Measurements from ENCODE around the gene ZNF319.
"Not testable (repeated sequence)": the region's sequence is repeated elsewhere in the genome, so short reads cannot be mapped to it uniquely, and the experiment has no call there.

The ZNF319 gene

DNA sequence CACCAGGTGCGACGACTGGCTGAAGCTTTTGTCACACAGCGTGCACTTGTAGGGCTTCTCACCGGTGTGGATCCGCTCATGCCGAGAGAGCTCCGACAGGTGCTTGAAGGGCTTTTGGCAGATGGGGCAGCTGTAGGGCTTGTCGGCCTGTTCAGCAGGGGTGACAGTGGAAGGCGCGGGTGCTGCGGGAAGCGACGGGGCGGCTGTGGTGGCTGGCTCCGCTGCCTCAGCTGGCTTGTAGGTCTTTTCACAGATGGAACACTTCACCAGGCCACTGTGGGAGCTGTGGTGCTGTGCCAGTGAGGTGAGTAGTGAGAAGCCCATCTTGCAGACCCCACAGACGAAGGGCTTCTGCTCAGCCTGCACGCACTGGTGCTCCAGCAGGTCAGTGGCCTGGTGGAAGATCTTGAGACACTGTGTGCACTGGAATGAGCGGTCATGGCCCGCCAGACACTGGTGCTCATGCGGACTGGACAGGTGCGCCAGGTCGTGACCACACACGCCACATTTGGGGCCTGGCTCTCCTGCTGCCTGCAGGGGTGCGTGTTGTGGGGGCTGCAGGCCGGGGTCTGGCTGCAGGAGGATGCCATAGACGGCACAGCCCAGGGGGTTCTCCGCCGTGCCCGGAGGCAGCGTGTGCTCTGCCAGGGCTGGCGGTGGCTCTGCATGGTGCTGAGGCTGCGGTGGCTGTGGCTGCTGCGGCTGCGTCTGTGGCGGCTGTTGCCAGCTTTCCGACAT lies 2.8 kb downstream of the ZNF319 start:
- DNase-seq (ENCODE audit: low read depth): no peak

DNA sequence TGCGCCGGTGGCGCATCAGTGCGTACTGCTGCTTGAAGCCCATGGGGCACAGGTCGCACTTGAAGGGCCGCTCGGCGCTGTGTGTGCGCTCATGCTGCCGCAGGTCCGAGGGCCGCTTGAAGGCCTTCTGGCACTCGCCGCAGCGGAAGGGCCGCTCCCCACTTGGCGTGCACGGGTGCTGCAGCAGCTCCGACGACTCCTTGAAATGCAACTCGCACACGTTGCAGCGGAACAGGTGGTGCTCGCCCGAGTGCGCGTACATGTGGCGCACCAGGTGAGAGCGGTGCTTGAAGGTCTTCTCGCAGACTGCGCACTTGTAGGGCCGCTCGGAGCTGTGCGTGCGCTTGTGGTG lies 3.3 kb downstream of the ZNF319 start:
- no peak for DNase-seq (ENCODE audit: low read depth)

DNA sequence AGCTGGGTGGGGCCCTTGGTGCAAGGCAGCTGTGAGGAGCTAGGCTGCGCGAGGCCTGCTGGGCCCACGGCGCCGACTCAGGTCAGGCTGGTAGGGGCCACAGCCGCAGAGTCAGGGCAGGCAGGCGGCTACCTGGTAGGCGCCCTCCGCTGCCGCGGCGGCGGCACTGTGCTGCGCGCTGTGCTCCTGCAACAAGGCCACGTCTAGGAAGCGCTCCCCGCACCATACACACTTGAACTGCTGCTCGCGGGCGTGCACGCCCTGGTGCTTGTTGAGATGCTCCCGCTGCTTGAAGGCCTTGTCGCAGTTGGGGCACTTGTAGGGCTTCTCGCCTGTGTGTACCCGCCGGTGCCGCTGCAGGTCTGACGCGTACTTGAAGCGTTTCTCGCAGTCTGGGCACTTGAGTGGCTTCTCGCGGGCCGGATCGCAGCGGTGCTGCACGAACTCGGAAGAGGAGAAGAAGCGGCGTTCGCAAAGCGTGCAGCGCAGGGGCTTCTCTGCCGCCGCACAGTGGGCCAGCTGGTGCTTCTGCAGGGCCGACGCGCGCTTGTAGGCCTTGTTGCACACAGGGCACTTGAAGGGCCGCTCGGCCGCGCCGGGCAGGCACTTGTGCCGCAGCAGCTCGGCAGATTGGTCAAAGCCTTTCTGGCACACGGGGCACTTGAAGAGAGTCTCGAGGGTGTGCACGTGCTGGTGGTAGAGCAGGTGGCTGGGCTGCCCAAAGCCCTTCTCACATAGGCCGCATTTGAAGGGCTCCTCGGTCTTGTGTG lies 3.9 kb downstream of the ZNF319 start:
- no peak for DNase-seq (ENCODE audit: low read depth)

DNA sequence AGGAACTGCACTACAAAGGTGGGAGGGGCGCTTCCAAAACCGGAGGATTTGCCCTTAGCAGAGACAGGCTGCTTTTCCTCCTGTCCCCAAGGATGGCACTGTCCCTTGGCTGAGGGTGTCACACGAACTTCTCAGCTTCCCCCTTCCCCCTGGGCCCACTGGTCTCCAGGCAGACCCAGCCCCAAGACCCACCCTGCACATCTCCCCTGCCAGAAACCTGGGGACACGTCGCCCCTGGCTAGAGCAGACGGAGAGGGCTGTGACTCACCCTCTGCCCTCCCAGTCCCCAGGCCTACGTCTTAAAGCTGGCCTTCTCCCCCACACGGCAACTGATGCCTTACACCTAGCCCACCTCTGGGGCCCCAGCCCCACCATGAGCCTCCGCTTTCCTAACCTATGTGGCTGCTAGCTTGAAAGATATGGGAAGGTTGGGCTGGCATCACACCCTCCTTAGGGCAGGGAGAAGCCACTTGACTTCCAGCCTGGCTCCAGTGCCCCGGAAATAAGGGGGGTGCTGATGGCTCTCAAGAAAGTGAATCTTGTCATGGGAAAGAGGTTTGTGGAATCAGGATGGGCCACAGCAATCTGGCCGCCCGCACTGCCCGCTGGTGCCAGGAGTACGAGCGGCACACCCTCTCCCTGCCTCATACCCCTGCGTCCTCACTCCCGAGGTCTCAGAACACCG lies 4.6 kb downstream of the ZNF319 start:
- no peak for DNase-seq (ENCODE audit: low read depth)

DNA sequence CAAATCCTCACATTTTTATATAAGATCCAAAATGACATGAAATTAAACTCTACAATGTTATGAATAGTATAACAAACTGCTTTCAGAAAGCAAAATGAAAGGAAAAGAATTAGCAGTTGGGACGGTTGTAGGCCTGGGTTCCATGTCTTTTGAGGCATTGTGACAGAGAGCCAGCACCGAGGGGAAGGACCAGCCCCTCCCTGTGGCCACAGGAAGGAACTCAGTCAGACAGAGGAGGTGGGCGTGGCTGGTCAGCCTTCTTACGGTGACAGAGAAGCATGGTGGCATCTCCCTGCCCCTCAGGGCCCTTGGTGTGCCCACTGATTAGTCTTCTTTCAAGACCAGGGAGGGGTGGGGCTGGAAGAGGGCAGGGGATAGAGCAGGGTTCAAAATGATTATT lies 5.7 kb downstream of the ZNF319 start:
- no peak for DNase-seq (ENCODE audit: low read depth)

DNA sequence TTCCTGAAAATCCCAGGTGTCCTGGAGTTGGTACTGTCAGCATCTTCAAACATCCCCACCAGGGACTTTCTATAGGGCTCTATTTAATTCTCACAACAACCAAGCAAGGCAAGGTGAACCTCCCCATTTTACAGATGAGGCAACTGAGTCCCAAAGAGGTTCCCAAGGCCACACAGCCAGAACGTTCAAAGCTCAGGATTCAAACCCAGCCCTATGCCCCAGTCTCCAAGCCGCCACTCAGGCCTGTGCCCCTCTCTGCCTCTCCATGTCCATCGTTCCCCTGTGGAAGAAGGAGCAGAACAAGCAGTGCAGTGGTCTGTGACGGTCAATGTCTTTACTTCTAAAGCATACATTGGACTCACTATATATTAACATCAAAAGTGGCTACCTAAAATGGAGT lies 6.1 kb downstream of the ZNF319 start:
- DNase-seq (ENCODE audit: low read depth): no peak

DNA sequence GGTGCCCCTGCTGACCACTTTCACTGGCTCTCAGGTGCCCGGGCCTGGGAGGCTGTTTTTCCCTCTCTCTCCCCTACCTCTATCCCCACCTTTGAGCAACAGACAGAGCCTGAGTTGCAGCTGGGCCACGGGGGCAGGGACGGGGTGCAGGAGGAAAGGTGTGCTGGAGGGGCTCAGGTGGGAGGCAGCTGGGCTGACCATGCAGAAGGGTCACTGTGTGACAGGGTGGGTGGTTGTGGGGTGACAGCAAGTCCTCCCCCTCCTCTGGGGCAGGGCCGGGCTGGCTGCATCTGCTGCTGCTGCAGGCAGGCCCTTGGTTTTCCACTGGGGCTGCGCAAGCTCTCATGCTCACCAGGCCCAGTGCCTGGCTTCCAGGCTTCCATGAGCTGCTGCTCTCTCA lies 6.6 kb downstream of the ZNF319 start:
- no peak for DNase-seq (ENCODE audit: low read depth)

DNA sequence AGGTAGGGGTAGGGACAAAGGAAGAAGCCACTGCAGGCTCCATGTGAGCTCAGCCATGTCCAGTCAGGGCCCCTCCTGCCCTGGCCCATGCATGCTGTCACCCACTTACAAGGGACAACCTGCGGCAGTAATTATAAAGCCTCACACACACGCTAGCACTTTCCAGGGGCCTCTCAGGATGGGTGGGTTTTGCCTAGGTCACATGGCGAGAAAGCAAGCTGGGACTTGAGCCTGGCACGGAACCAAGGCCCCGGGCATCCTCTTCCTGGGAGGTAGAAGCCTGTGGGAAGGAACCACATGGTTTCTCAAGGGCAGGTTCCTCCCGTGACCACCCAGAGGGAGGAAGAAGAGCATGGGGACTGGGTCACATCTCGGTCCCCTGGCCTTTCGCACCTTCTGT lies 7.0 kb downstream of the ZNF319 start:
- DNase-seq (ENCODE audit: low read depth): no peak

DNA sequence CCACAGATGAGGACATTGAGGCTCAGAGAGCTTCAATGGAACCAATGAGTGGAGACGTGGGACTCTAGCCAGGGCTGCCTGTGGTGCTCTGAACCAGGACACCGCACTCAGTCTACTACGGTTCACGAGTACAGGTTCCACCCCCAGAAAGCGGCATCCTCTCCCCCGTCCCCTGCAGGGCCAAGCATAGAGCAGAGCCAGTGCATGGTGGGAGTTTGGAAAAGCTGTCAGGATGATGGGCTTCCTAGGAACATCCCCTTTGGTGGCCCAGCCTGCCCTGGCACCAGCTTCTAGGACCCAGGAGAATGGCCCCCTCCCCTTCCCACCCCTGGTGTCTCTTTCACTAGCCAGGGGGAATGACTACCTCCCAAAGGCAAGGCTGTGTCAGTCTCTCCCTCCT lies 8.4 kb downstream of the ZNF319 start:
- no peak for DNase-seq (ENCODE audit: low read depth)

DNA sequence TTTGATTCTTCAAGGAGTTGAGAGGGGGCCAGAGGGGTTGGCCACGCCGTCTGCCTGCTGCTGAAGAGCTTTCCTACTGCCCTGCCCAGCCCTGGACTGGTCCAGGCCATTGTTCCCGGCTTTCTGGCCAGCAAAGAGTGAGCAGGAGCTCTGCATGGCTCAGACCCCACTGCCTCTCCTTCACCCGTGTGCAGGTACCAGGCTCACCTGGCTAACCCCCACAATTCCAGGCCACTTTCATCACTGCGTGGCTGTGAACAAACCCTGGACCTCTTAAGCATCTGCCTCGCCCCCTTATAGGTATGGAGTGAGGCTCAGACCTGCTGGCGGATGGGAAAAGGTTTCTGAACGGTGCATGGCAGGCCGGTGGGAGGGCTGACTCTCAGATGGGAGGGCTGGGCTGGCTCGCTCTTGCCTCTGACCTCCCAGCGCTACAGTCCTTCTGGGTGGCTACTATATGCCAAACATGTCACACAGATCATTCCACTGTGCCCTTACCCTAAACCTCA lies 8.9 kb downstream of the ZNF319 start:
- DNase-seq (ENCODE audit: low read depth): no peak

DNA sequence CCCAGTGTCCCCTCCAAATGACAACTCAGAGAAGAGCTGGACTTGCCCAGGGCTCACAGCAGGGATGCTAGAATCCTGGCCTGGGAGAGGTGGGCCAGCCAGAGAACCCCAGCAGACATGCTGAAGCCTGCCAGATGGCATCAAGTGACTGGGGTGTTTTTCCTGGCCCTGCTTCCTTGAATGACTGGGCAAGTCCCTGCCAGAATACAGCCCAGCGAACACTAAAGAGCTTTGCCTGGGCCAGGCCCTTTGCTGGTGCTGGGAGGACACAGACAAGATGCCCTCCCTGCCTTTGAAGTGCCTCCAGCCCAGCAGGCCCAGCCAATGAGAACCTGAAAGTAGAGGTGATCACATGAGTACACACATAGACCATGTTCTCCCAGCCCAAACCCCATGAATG lies 11.5 kb downstream of the ZNF319 start:
- DNase-seq (ENCODE audit: low read depth): no peak

DNA sequence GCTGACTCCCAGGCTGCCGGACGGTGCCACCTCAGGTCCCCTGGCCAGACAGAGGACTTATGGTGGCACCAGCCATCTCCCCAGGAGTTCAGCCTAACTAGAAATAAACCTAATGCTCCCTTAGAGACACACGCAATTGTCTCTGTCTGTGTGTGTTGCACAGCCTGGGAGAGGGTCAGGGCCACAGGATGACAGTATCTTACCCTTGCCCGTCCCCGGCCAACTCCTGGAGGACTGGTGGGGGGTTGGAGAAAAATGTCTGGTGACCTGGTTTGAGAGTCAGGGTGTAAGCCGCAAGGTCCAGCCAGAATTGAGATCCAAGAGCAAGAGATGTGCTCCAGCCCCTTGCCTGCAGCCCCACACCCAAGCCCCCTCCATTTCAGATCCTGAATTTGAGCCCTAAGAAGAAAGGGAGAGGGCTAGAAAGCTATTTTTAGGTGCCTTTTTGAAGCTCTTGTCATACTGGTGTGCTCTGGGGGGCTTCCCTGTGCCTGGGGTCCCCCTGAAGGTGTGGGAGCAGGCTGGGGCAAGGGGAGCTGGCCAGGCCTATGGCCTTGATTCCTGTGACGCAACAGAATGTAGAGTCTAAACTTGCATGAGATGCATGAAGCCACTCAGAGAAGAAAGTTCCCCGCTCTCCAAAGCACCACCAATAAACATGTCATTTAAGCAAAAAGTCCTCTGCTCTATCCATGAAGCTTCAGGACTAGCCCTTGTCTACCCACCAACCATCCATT lies 12.9 kb downstream of the ZNF319 start:
- DNase-seq (ENCODE audit: low read depth): no peak

DNA sequence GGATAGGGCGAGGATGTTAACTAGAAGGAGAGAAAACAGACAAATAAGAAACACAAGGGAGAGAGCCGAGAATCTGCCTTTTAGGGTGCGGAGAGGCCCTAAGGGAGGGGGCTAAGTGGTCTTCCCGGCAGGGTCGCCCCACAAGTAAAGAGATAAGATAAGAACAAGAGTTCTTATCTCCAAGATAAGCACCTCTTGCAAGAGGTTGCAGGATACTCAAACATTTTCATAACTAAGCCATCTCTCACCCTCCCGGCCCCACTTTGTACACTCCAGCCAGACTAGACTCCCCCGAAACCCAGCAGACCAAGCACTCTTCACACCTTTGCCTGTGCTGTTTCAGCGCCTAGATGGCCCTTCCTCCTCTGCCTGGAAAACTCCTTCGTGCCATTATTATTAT lies 14.3 kb downstream of the ZNF319 start:
- no peak for DNase-seq (ENCODE audit: low read depth)

DNA sequence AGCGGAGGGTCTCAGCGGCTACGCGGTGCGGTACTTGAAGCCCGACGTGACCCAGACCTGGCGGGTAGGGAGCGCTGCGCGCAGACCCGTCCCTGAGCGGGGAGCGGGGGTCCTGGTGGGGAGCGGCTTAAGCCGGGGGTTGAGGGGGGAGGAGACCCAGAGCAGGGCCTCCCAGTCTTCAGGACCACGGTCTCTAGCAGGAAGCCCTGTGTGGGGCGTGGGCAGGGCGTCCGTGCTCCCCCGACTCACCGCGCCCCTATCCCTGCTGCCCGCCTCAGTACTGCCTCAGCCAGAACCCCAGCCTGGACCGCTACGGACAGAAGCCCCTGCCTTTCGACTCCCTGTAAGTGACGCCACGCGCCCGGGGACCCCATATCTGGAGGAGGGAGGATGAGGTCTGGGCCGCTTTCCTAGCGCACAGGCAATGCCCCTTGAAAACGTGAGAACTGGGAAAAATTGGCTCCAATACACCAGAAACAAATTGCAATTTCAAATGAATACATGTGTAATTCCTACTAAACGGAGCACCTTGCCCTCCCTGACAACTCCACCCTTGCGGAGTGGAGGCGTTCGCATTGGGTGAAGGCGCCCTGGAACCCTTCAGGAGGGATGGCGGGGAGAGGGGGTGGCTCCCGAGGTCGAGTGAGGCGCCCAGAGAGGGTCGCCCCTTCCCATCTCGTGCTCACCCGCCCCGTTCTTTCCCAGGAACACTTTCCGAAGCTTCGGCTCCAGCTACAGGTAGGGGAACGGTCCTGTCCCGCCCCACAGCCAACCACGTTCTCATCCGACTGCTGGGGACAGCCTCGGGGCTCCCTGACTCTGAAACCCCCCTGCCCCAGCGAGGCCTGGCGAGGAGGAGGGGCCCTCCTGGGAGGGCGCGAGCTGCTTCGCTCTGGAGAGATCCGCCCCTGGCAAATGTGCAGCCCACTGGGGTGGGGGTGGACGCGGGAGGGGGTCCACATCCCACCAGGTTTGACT lies 15.0 kb downstream of the ZNF319 start:
- no peak for DNase-seq (ENCODE audit: low read depth)

DNA sequence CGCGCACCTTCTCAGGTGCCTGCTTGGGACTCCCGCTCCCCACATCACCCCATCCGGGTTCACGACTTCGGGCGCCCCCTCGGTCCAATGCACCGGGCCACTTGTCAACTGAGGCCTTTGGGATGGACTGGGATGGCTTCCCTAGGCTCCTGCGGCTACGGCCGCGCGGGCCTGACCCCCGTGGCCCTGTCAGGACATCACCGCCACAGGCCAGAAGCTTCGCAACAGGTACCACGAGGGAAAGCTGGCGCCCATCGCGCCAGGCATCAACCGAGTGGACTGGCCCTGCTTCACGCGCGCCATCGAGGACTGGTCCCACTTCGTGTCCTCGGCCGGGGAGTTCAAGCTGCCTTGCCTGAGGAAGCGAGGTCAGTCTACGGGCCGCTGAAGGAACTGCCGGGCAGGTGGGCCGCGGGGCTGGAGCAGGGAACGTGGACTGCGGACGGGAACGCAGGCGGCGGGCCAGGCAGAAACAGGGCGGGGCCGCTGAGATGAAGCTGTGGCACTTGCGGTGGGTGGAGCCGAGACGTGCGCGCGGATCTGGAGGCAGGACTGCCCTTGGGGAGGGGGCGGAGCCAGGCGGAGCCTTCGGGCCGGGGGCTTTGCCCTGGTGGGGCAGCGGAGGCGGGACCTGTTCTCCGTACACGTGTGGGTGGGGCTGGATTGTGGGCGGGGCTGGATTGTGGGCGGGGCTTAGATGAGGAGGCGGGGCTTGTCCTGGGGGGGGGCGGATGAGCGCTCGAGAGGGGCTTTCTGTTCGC lies 15.8 kb downstream of the ZNF319 start:
- no peak for DNase-seq (ENCODE audit: low read depth)

DNA sequence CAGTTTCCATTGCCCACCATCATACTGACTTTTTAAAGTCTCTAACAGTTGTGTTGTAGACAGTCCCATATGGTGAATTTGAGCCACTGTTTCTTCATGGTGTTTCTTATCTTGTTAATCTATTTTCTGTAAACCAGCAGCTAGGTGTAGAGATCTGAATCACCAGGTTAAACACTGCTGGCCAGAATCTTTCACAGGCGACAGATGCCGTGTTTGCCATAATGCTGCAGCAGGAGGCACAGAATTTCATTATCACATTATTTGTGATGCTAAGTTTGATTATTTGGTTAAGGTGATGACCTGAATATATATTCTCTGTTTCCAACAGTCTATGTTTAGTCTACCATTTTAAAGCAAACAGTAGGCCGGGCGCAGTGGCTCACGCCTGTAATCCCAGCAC lies 18.1 kb downstream of the ZNF319 start:
- no peak for DNase-seq (ENCODE audit: low read depth)

DNA sequence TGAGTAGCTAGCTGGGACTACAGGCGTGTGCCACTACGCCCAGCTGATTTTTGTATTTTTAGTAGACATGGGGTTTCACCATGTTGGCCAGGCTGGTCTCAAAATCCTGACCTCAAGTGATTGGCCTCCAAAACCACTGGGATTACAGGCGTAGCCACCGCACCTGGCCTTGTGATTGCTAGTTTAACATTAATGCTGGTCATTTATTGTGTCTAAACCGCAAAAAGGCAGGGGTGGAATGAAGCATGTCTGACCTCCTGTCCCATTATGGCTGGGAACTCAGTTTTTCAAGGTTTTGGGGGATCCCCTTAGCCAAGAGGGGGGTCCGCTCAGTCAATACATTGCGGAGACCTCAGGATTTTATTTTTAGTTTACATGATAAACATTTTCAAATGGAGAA lies 18.8 kb downstream of the ZNF319 start:
- DNase-seq (ENCODE audit: low read depth): no peak

DNA sequence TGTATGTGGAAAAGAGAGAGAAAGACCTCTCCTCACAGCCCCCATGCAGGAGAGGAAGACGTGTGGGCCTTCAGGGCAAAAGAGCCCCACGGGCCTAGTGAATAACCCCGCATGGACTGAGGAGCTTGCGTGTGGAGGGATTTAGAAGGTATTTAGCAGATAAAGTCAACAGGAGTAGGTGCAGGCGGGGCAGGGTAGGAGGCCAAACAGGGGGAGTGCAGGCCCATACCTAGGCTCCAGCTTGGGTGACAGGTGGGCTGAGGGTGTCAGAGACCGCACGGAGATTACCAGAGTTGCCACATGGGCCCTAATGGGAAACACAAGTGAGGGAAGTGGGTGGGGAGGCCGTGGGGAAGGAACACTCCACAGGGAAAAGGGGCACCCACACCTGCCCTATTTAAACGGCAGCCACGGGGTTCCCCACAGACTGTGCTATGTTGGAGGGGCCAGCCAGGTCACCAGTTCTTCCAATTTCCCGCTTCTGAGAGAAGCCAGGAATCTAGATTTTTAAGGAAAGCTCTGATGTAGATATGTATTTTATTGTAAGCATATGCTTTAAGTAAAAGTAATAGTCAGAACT lies 21.4 kb downstream of the ZNF319 start:
- no peak for DNase-seq (ENCODE audit: low read depth)

DNA sequence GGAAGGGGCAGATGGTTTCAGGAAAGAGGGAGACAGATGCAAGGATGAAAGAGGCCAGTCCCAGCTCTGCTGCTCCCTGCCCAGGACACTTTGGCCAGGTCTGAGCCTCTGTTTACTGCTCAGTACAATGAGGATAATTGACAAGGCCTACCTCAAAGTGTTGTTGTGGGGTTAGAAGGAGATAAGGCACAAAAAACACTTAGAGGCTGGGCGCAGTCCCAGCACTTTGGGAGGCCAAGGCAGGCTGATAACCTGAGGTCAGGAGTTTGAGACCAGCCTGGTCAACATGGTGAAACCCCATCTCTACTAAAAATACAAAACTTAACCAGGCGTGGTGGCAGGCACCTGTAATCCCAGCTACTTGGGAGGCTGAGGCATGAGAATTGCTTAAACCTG lies 22.4 kb downstream of the ZNF319 start:
- DNase-seq (ENCODE audit: low read depth): not testable (repeated sequence)
